Stimulated activated CD8-positive, alpha-beta memory T cell treated with anti-CD3 and anti-CD28 coated beads, Interleukin-4, amount 100 ng/mL, for 4 hours (primary cell): ENCODE measurements around the gene ZKSCAN7.
"Not testable (repeated sequence)": the region's sequence is repeated elsewhere in the genome, so short reads cannot be mapped to it uniquely, and the experiment has no call there.

Source experiments
- DNase-seq, 2 donors: peaks; one replicate each; pipeline ENCODE4 v3.0.0-alpha.2; 2020; ENCODE audit warnings: low read depth in 2 of 2, low spot score in 1 of 2

ZKSCAN7 gene

GRCh38 chr3:44576613-44577012 is 21.6 kb downstream of the ZKSCAN7 start:
- no peak for DNase-seq

- DNase-seq, result not testable (repeated sequence)
Measured at GRCh38 chr3:44577354-44577952, 22.5 kb downstream of the ZKSCAN7 start.

- not testable (repeated sequence) for DNase-seq
Measured at GRCh38 chr3:44578316-44578715, 23.3 kb downstream of the ZKSCAN7 start.

GRCh38 chr3:44578924-44579515 is 24.0 kb downstream of the ZKSCAN7 start:
- DNase-seq, result not testable (repeated sequence)

GRCh38 chr3:44579749-44580148 is 24.8 kb downstream of the ZKSCAN7 start:
- not testable (repeated sequence) for DNase-seq

GRCh38 chr3:44580971-44581370 is 26.0 kb downstream of the ZKSCAN7 start:
- not testable (repeated sequence) for DNase-seq

GRCh38 chr3:44584646-44585501 is 29.9 kb downstream of the ZKSCAN7 start, which contains the start of gene ZNF660:
ZNF660 (plus strand) TSS chr3:44584964; CDS start chr3:44594194, 9,230 bp downstream.
- no peak for DNase-seq

GRCh38 chr3:44596621-44597020 is 41.6 kb downstream of the ZKSCAN7 start:
- DNase-seq, result no peak

- DNase-seq, result no peak
Measured at GRCh38 chr3:44601749-44602148, 46.8 kb downstream of the ZKSCAN7 start.

- no peak for DNase-seq
Measured at GRCh38 chr3:44612678-44613077, 57.7 kb downstream of the ZKSCAN7 start.
